ENCODE results near the gene DLX4. TPM values are rescaled to one million over a fixed set of nuclear protein-coding genes. Genes with fewer than 3 reads are reported as not detected.

DLX4 gene
- total RNA-seq, 1 donor from 2014 or later = 0.12 TPM

GRCh38 chr17:49965524-49965909 lies 3.5 kb upstream of the DLX4 start:
- DNase-seq (ENCODE audit: low spot score) = no peak
- Mint-ChIP-seq H3K27me3 (ENCODE audit: low read depth) (peaks cover 81% of the 10 kb centered on the region), H3K36me3 (ENCODE audit: low read depth) (peaks cover 4% of the 10 kb centered on the region), H3K4me3 (ENCODE audit: unreplicated experiment) (no peak overlapping the region), H3K27ac (ENCODE audit: unreplicated experiment) (no peak overlapping the region), H3K9me3 (ENCODE audit: low read depth) (no peaks in the 10 kb centered on the region), H3K4me1 (ENCODE audit: low read depth) (peaks cover 26% of the 10 kb centered on the region)
- no peak for TF ChIP-seq CTCF (IDR thresholded peaks at IDR 0.05)

- no peak for DNase-seq (ENCODE audit: low spot score)
- no peak for TF ChIP-seq CTCF (IDR thresholded peaks at IDR 0.05)
- Mint-ChIP-seq H3K27ac (ENCODE audit: unreplicated experiment) (no peak overlapping the region), H3K9me3 (ENCODE audit: low read depth) (no peaks in the 10 kb centered on the region), H3K27me3 (ENCODE audit: low read depth) (peaks cover 88% of the 10 kb centered on the region), H3K4me1 (ENCODE audit: low read depth) (peaks cover 34% of the 10 kb centered on the region), H3K4me3 (ENCODE audit: unreplicated experiment) (no peak overlapping the region), H3K36me3 (ENCODE audit: low read depth) (peaks cover 4% of the 10 kb centered on the region)
Observed at GRCh38 chr17:49966767-49967166, 2.2 kb upstream of the DLX4 start.

GRCh38 chr17:49967205-49967604 lies 1.8 kb upstream of the DLX4 start:
- no peak overlapping the region for H3K4me3 Mint-ChIP-seq (ENCODE audit: unreplicated experiment)
- no peak for DNase-seq (ENCODE audit: low spot score)
- H3K27ac Mint-ChIP-seq (ENCODE audit: unreplicated experiment) = no peak overlapping the region

GRCh38 chr17:49967621-49968404 lies 1.2 kb upstream of the DLX4 start:
- Mint-ChIP-seq H3K4me3 (ENCODE audit: unreplicated experiment) (peak overlapping the region; percentile 50), H3K36me3 (ENCODE audit: low read depth) (peaks cover 4% of the 10 kb centered on the region), H3K27me3 (ENCODE audit: low read depth) (peaks cover 87% of the 10 kb centered on the region), H3K9me3 (ENCODE audit: low read depth) (no peaks in the 10 kb centered on the region), H3K27ac (ENCODE audit: unreplicated experiment) (no peak overlapping the region), H3K4me1 (ENCODE audit: low read depth) (peaks cover 41% of the 10 kb centered on the region)
- no peak for TF ChIP-seq CTCF (IDR thresholded peaks at IDR 0.05)
- DNase-seq (ENCODE audit: low spot score) = no peak

More at GRCh38 chr17:49967205-49967604, 1.8 kb upstream of the DLX4 start:
- Mint-ChIP-seq H3K4me1 (ENCODE audit: low read depth) (peaks cover 37% of the 10 kb centered on the region), H3K27me3 (ENCODE audit: low read depth) (peaks cover 89% of the 10 kb centered on the region), H3K9me3 (ENCODE audit: low read depth) (no peaks in the 10 kb centered on the region), H3K36me3 (ENCODE audit: low read depth) (peaks cover 4% of the 10 kb centered on the region)
- no peak for TF ChIP-seq CTCF (IDR thresholded peaks at IDR 0.05)

GRCh38 chr17:49968405-49969133 lies 421 bp upstream of the DLX4 start:
- Mint-ChIP-seq H3K36me3 (ENCODE audit: low read depth) (peaks cover 3% of the 10 kb centered on the region), H3K4me3 (ENCODE audit: unreplicated experiment) (peak overlapping the region; percentile 66), H3K4me1 (ENCODE audit: low read depth) (peaks cover 38% of the 10 kb centered on the region), H3K27me3 (ENCODE audit: low read depth) (peaks cover 89% of the 10 kb centered on the region), H3K27ac (ENCODE audit: unreplicated experiment) (peak overlapping the region; percentile 41), H3K9me3 (ENCODE audit: low read depth) (no peaks in the 10 kb centered on the region)
- no peak for TF ChIP-seq CTCF (IDR thresholded peaks at IDR 0.05)
- DNase-seq (ENCODE audit: low spot score) = no peak

Measured in chondrocyte (in vitro differentiated cells).